NCI-H2171 (cell line): ENCODE results near the gene TENT4B.
A peak's percentile ranks its signal among the peaks of the same experiment; 100 is the strongest.

Experiments used
- DNase-seq: peaks from one replicate; lab custom pipeline; 2025; lab: John Stamatoyannopoulos, UW

Gene TENT4B

DNA sequence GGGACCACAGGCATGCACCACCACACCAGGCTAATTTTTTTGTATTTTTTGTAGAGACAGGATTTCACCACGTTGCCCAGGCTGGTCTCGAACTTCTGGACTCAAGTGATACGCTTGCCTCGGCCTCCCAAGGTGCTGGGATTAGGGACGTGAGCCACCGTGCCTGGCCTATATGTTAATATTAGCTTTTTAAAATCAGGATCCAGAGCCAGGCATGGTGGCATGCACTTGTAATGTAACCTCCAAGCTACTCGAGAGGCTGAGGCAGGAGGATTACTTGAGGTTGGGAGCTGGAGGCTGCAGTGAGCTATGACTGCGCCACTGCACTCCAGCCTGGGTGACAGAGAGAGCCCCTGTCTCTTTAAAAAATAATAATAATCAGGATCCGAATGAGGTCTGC, 104.8 kb downstream of the TENT4B start:
- no peak for DNase-seq

DNA sequence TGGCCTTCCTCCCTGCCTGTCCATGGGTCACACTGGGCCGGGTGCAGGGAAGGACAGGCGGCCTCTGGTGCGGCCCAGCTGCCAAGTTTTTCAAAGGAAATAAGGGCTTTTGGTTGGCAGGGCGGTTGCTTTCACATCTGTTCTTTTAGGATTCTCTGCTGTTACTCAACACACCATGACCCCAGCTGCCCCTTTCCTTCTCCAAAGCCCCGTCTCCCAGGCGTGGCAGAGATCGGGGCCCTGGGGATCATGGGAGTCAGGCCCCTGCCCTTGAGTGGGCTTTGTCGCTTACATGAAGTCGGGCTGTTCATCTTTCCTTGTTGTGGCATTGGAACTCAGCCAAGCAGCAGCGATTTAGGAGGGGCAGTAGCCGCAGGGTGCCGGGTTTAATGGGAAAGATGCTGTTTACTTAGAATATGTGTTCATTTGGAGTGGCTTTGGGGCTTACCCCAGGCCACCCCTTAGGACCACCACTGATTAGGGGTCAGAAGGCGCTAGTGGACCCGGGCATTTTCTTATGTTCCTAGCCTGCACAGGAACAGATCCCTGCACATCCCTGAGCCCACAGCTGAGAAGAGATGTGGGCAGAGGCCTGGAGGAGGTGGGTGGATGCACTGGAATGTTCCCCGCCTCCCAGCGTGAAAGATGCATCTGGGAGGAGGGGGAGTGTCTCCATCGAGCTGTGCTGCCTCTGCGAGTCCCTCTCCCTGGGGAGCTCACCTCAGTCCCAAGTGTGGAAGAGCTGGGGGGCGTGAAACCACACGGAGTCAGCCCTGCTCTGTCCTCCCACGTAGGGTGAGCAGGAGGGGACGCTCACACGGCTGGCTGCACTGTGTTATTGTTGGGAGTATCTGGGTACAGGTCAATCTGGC, 106.5 kb downstream of the TENT4B start:
- peak; percentile 59 for DNase-seq

DNA sequence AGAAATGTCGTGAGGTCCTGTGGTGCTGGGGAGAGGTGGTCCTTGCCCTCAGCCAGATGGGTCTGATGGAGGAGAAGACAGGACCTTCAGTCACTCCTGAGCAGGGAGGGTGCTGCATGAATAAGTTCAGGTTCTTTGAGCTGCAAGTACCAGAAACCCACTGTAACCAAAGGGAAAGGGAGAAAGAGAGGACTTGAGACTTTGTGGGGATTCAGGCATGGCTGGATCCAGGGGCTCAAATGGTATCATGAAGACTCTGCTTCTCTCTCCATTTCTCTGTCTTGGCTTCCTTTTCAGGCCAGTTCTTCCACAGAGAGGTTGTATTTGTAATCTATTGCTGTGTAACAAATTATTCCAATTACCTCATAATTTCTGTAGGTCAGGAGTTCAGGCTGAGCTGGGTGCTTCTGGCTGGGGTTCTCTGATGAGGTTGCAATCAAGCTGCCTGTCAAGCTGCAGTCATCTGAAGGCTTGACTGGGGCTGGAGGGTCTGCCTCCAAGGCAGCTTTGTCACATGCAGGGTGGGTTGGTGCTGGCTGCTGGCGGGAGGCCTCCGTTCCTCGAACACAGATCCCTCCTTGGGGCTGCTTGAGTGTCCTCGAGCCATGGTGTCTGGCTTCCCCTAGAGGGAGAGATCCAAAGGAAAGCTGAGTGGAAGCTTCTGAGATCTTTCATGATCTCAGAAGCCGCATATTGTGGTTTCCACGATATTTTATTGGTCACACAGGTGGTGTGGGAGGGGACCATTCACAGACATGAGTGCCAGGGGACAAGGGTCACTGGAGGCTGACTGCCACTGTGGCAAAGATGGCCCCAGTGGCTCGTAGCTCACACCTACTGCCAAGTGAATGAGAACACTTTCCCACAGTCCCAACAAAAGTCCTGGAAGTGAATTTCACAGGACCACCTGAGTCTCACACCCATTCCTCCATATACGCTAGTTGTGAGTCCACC, 107.4 kb downstream of the TENT4B start:
- no peak for DNase-seq

DNA sequence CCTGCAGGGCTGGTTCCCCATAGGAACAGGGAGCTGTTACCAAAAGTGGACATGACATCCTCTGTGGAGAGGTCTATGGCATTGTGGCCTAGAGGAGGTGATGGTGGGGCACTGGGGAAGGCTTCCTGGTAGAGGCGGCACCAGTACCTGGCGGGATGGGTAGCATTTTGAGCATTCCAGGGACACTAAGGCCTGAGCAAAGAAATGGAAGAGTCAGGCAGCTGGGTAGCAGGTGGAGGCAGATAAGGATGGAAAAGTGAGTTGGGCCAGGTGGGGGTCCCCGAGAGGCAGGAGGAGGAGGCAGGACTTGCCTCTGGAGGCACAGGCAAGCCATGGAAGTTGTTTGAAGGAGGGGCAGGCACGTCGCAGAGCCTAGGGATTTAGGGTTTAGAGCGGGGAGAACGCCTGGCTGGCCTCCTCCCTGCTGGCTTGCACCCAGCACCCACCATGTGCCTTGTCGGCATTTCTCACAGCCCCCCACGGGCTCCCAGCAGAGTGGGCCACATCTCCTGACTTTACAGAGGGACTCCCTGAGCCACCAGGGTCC, 108.1 kb downstream of the TENT4B start:
- DNase-seq: no peak

DNA sequence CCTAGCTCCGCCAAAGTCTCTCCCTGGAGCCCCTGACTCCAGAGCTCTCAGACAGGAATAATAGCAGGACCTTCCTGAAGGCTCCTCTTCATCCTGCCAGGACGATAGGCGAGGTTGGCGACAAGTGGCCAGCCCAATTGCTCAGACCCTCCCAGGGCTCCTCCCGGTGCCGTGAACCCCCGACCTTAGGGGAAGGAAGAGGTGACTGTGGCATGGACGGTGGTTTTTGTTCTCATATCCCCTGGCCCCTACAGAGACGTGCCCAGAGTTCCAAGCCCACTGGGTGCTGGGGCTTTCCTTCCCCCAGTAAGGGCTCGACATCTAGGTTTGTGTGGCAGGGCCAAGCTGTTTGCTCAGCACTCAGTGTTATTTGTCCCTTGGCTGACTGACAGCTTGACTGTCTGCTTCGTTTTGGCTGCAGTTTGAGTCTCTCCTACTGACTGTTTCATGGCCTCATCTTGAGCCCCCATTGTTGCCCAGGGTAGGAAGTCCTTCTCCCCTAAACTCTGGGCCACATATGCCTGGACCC, 108.7 kb downstream of the TENT4B start:
- no peak for DNase-seq

DNA sequence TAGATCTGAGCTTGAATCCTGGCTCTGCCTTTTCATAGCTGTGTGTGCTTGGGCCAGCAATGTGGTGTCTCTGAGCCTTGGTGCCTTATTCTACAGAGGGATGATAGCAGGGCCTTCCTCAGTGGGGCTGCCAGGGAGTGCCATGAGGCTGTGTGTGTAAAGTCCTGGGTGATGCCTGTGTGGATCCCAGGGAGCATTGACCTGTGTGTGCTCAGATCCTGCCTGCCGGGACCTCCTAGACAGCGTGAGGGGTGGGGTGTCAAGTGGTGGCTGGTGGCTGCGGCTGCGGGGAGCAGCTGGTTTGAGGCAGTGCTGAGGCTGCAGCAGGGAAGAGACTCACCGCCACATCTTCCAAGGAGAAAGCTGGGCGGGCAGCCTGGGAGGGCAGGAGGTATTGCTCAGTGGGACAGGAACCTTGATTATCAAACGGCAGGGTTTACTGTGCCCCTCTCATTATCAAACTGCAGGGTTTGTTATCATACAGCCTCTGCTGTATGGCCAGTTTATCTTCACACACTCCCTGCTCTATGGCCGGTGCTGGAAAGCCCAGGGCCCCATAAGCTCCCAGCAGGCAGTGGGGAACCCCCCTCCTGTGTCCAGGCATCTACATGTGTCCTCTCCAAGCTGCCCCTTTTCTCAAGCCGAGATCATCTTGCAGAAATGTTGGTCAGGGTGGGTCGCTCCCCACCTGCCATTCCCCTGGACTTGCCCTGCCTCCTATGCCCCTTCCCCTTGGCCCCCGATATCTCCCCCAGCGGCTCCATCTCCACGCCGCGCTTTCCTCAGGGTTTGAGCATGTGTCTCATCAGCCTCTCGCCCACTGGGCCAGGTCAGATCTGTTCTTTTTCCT, 110.2 kb downstream of the TENT4B start:
- DNase-seq: no peak

DNA sequence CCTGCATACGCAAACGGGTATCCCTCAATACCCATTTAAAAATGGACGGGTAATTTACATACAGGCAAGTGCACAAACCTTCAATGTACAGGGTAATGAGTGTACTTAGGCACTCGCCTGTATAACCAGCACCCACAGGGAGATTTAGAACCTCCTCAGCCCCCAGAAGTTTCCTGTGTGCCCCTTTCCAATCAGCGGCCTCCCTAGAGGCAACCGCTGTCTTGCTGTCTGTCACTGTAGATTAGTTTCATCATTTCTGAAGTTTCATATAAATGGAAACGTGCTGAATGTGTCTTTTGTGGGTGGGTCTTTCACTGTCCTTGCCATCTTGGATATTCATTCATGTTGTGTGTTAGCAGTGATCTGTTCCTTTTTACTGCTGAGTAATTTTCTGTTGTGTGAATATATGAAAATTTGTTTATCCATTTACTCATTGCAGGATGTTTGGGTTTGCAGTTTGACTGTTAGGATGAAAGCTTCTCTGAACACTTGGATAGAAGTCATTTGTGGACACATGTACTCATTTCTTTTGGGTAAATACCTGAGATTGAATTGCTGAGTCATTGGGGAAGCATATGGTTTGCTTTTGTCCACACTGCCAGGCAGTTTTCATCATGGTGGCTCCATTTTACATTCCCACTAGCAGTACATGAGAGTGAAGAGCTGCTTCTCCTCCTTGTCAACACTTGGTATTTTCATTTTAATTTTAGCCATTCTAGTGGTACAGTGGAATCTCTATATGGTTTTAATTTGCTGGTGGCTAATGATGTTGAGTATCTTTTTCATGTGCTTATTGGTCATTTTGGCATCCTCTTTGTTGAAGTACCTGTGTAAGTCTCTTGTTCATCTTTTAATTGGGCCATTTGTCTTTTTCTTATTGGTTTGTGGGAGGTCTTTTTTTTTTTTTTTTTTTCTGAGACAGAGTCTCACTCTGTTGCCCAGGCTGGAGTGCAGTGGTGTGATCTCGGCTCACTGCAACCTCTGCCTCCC, 111.1 kb downstream of the TENT4B start:
- no peak for DNase-seq

DNA sequence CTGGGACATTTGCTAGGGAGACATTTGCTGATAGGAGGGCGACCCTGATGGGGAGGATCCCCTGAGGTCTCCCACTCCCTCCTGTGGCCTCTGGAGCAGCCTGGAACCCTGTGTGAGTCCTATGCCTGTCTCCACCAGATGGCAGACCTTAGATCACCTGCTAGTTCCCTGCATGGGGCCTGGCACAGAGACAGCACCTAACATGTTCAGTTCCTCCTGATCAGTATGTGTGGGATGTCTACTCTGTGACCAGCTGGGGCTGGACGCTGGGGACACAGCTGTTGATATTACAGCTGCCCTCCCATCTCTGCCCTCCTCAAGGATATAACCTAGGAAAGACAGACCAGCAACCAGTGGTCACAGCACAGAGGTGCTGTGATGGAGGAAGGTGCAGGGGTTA, 112.2 kb downstream of the TENT4B start:
- peak; percentile 52 for DNase-seq

DNA sequence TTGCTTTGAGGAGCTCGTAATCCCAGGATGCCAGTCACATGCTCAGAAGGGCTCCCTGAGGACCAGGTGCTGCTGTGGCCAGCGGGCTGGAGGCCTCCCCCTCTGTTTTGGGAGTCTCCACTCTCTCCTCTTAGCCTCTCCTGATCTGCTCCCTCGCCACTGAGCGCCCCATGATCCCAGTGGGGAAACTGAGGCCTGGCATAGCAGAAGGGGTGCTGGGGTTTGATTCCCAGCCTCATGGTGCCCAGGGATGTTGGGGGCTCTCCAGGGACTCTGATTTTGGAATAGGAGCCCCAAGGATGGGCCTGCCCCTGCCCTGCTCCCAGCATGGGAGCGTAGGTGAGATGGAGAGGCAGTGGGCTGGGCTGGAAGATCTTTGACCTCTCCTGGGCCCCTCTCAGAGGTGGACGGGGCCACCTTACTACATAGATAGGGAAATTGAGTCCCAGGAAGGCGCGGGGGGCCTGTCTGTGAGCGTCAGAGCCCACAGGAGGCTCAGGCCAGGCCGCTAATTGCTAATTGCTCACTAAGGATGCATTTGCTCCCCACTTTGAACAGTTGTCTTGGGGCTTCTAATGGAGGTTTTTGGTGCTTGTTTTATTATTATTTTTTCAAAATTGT, 112.7 kb downstream of the TENT4B start:
- no peak for DNase-seq

DNA sequence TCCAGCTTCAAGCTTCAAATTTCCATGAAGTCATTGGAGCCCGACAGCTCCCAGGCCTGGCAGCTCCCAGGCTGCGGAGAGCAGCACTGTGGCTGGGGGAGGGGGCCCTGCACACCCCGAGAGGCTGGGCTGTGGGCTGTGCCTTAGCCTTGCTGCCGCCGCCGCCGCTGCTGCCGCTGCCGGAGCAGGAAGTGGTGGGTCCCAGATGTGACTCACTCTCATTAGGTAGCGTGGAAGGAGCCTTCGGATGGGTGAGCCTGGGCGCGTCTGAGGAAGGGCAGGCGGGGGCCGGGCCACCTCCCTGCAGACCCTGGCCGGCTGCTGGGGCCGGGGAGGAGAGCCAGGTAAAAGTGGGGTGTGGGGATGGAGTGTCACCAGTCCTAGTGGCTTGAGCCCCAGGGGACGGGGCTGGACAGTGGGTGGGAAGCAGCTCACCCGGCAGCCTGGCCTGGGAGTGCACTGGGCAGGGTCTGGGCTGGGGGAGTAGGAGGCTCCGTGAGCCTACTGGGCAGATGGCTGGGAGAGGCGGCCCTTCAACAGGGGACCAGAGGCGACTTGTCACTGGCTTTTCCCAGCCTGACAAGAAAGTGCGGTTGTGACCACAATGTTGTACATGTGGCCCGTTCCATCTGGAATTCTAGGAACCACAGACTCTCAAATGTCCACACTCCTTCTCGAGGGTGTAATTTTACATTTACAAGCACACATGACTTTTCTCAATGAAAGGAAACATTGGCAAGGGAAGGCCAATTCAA, 113.4 kb downstream of the TENT4B start, which contains the start of gene ADCY7:
Gene ADCY7 (plus strand): TSS at position 215 of the 755 bp plus-strand sequence. CDS start 21,629 bp downstream, outside the sequence.
- peak; percentile 70 for DNase-seq

DNA sequence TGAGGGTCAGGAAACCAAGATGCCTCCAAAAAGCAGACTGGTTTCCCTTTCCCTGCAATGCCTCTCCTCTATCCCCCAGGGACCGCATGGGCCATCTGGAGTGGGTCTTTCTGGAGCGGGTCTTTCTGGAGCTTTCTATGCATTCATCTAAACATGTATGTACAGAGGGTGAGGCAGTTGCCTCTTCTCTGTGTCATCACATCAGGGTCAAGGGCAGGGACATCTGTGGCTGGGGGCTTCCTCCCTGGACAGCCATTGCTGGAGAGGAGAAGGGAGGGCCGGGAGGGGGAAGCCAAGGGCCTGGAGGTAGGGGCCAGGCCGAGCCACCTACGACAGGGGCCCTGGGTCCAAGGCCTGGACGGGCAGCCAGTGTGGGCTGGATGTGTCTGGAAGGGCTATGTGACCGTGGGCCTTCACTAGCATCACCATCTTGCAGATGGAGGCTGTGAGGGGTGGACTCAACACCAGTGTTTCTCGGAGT, 114.1 kb downstream of the TENT4B start:
- DNase-seq: peak; percentile 50

DNA sequence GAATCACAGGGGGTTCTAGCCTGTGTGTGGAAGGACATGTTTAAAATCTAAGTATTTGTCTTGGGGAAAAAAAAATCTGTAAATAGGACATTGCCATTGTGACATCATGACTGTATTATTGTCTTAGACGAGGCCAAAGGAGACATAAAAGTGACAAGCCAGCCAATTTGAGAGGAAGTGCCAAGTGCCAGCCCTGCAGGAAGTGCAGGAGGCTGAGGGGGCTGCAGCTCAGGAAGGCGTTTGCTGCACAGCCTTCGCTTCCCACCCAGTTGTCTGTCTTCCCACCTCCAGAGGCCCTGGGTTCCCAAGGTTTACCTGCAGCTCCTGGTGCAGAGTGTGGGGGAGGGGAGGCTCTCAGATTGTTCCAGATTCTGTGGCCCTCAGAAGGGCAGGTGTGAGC, 114.5 kb downstream of the TENT4B start:
- DNase-seq: no peak

DNA sequence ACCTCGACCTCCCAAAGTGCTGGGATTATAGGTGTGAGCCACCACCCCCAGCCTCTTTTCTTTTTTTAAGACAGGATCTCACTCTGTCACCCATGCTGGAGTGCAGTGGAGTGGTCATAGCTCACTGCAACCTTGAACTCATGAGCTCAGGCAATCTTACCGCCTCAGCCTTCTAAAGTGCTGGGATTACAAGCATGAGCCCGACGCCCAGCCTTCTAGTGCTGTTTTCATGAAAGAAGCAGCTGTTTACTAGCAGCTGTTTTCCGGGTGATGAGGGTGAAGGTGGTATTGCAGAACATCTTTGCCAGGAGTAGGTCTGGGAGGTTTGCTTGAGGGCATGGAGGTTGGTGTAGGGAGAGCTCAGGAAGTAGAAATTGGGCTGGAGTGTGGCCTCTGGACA, 115.2 kb downstream of the TENT4B start:
- no peak for DNase-seq

DNA sequence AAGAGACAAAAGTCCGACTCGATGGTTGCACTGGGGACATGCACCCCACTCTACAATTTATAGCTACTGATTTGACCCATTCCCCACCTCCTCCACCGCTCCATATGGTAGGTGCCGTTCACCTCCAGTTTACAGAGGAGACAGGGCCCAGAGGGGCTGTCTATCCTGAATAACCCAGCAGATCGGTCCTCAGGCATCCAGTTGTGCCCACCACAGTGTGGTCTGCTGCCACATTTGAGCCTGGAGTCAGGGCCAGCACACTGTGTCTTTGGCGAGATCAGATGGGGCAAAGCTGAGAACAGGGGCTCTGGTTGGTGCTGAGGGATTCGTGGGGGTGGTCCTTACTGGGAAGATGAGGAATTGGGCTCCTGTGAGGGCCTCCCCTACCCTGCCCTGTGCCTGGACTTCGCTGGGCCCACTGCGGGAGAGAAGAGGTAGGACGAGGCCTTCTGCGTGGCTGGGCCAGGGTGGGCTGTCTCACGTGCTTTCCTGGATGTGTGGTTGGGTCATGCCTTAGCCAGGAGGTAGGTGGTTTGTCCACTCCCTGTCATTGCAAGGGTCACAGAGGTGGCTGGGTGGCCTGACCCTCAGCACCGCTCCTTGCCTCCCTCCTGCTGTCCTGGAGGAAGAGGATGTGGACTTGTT, 116.1 kb downstream of the TENT4B start:
- DNase-seq: no peak

DNA sequence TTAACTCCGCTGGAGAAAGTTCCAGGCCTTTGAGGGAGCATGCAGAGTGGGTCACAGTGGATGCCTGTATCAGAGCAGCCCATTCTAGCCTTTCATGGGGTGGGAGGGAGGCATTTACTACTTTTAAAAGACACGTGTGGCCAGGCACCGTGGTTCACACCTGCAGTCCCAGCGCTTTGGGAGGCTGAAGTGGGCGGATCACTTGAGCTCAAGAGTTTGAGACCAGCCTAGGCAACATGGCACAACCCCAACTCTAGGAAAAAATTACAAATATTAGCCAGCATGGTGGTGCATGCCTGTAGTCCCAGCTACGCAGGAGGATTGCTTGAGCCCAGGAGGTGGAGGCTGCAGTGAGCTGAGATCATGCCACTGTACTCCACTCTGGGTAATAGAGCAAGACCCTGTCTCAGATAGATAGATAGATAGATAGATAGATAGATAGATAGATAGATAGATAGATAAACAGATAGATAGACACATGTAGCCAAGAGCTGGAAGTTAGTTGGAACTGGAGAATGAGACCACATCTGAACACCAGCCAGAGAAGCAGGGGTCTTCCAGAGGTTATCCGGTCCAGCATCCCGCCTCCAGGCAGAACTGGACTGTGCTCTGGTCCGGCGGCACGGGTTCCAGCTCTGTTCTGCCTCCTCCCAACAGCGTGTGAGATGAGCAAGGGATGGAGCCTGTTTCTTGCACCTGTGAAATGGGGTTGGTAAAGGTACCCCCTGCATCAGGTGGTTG, 116.8 kb downstream of the TENT4B start:
- no peak for DNase-seq

DNA sequence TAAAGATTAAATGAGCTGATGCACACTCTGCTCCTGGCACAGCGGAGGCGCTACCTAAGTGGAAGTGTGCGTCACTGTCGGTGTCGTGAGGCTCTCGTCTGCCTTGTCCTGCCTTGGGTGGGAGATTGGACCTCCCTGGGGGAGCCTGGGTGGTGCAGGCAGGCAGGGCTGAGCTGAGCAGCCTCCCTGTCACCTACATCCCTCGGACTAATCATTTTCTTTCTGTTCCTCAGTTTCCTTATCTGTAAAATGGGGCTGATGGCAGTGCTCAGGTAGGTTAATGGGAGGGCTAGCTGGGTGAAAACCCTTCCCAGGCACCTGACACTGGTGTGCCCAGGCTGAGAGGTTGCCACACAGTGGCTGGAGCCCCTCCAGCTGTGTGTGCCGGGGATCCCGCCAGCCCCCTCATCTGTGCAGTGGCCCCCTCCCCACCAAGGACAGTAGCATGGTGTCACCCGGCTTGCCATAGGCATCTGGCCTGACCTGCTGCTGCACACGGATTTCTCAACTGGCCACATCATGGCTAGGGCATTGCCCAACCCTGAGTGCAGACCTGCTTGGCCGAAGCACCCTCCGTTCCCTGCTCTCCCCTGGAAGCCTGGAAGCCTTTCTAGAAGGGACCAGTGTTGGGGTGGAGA, 117.5 kb downstream of the TENT4B start:
- DNase-seq: no peak
